GM23338 (cell line): Measurements from ENCODE around the gene GFAP. TPM values are rescaled to one million over a fixed set of nuclear protein-coding genes. Genes with fewer than 3 reads are reported as not detected.

Source experiments
- ATAC-seq: fragments of 200-7000 bp; cut with Tn5 transposase; 3 replicates; pipeline ENCODE4 v1.9.1; 2020
- DNase-seq: peaks from one replicate; pipeline ENCODE4 v3.0.0-alpha.2; 2015; ENCODE audit warnings: low spot score
- H2AFZ ChIP-seq: fragments of 200-600 bp; sonication (generic); 2 replicates; pipeline ENCODE4 v1.8.0; 2016; ENCODE audit warnings: antibody characterized with exemption, mild to moderate bottlenecking, moderate library complexity
- H3F3A ChIP-seq: fragments of 200-600 bp; sonication (generic); replicated peaks from 2 replicates; pipeline ENCODE4 v1.8.0; 2017; ENCODE audit warnings: antibody characterized with exemption, mixed run types, low read depth
- H3K27ac ChIP-seq: fragments of 200-600 bp; sonication (generic); 2 replicates; pipeline ENCODE4 v1.6.1; 2016; ENCODE audit warnings: low read depth
- H3K27me3 ChIP-seq: fragments of 200-600 bp; sonication (generic); 2 replicates; pipeline ENCODE4 v1.8.0; 2016; ENCODE audit warnings: mild to moderate bottlenecking, mixed run types, moderate library complexity; ENCODE audit not compliant: insufficient read depth
- H3K36me3 ChIP-seq: fragments of 200-600 bp; sonication (generic); 2 replicates; pipeline ENCODE4 v1.8.0; 2016; ENCODE audit warnings: mild to moderate bottlenecking; ENCODE audit not compliant: insufficient read depth
- H3K4me1 ChIP-seq: fragments of 200-600 bp; sonication (generic); 2 replicates; pipeline ENCODE4 v1.8.0; 2016; ENCODE audit warnings: mild to moderate bottlenecking, moderate library complexity; ENCODE audit not compliant: insufficient read depth
- H3K4me2 ChIP-seq: fragments of 200-600 bp; sonication (generic); 2 replicates; pipeline ENCODE4 v1.7.1; 2017; ENCODE audit warnings: mixed run types
- H3K4me3 ChIP-seq: fragments of 200-600 bp; sonication (generic); 2 replicates; pipeline ENCODE4 v1.6.1; 2016; ENCODE audit warnings: mixed run types
- H3K79me2 ChIP-seq: fragments of 200-600 bp; sonication (generic); replicated peaks from 2 replicates; pipeline ENCODE4 v1.8.0; 2017; ENCODE audit warnings: mild to moderate bottlenecking; ENCODE audit not compliant: insufficient read depth
- H3K9me2 ChIP-seq: fragments of 200-600 bp; sonication (generic); 2 replicates; pipeline ENCODE4 v1.8.0; 2017; ENCODE audit not compliant: insufficient read depth
- H4K20me1 ChIP-seq: fragments of 200-600 bp; sonication (generic); replicated peaks from 2 replicates; pipeline ENCODE4 v1.8.0; 2017; ENCODE audit warnings: mild to moderate bottlenecking; ENCODE audit not compliant: insufficient read depth
- H3K27ac Mint-ChIP-seq: 2 replicates; pipeline ENCODE4 v1.8.0; 2020; ENCODE audit warnings: inconsistent platforms, mild to moderate bottlenecking, moderate library complexity, mixed read lengths
- H3K27me3 Mint-ChIP-seq: 3 replicates; pipeline ENCODE4 v1.8.0; 2022; ENCODE audit warnings: low read depth, mild to moderate bottlenecking, moderate library complexity, mixed read lengths, inconsistent platforms; ENCODE audit not compliant: insufficient read depth, poor library complexity
- H3K36me3 Mint-ChIP-seq: 3 replicates; pipeline ENCODE4 v1.8.0; 2021; ENCODE audit warnings: low read depth, mild to moderate bottlenecking, inconsistent platforms, moderate library complexity, mixed read lengths
- H3K4me1 Mint-ChIP-seq: 3 replicates; pipeline ENCODE4 v1.8.0; 2020; ENCODE audit warnings: mild to moderate bottlenecking, inconsistent platforms, mixed read lengths
- H3K4me3 Mint-ChIP-seq: 3 replicates; pipeline ENCODE4 v1.8.0; 2021; ENCODE audit warnings: moderate library complexity, mild to moderate bottlenecking, inconsistent platforms, mixed read lengths
- H3K9me3 Mint-ChIP-seq: 3 replicates; pipeline ENCODE4 v1.8.0; 2020; ENCODE audit warnings: moderate library complexity, mild to moderate bottlenecking, inconsistent platforms, mixed read lengths
- EZH2 ChIP-seq: fragments of 200-600 bp; sonication (generic); IDR thresholded peaks from one replicate; pipeline ENCODE4 v1.8.0; 2017; ENCODE audit warnings: antibody characterized with exemption, mild to moderate bottlenecking, low read depth; ENCODE audit not compliant: unreplicated experiment
- JUNB ChIP-seq: IDR thresholded peaks from one replicate; pipeline ENCODE4 v1.6.1; 2016; ENCODE audit warnings: antibody characterized with exemption; ENCODE audit not compliant: unreplicated experiment
- NANOG ChIP-seq: IDR thresholded peaks from 2 replicates; pipeline ENCODE4 v1.6.1; 2016; ENCODE audit warnings: antibody characterized with exemption, borderline replicate concordance
- STAT1 ChIP-seq: IDR thresholded peaks from one replicate; pipeline ENCODE4 v1.6.1; 2016; ENCODE audit warnings: antibody characterized with exemption; ENCODE audit not compliant: unreplicated experiment
- ZNF114 ChIP-seq: fragments of 250-450 bp; sonication (Bioruptor Pico); IDR thresholded peaks from 2 replicates; pipeline ENCODE4 v1.5.0; 2020; ENCODE audit warnings: mild to moderate bottlenecking, moderate library complexity
- ZNF462 ChIP-seq: fragments of 250-450 bp; sonication (Bioruptor Pico); IDR thresholded peaks from 2 replicates; pipeline ENCODE4 v1.5.0; 2020; ENCODE audit warnings: mild to moderate bottlenecking, moderate library complexity
- polyA plus RNA-seq: library from polyadenylated mRNA; unstranded; fragments of >200 nt; fragmentation: Nextera tagmentation; extraction: Ambion mirVana; gene quantifications from 2 replicates; pipeline ENCODE4 v1.2.1, GENCODE V29; 2016
- total RNA-seq: library from RNA; depleted of rRNA; stranded (reverse); fragments of >200 nt; shearing (Covaris generic); gene quantifications from 2 replicates; pipeline ENCODE4 v1.2.3, GENCODE V29; 2014
- TF ChIP-seq, protein P1 (sequence below): IDR thresholded peaks from 2 replicates; pipeline ENCODE4 v1.6.1; 2016; ENCODE audit warnings: antibody characterized with exemption

GFAP gene
- total and polyA plus RNA-seq, 2 experiments from 2014 or later = 0.15 to 5.1 TPM

GRCh38 chr17:44907729-44908470 is 7.4 kb downstream of the GFAP start (continued):
- TF ChIP-seq ZNF462 (CRISPR knock-in tag) = no peak

- H3K4me3 Mint-ChIP-seq = no peak overlapping the region
- Histone ChIP-seq H3K4me1 (no peaks in the 10 kb centered on the region; the same call in none of the 2 replicates), H3K4me3 (no peak overlapping the region), H3K27me3 (peaks cover 7% of the 10 kb centered on the region), H3K4me2 (no peak overlapping the region), H3F3A (peaks cover 10% of the 10 kb centered on the region; the same call in 1 of the 2 replicates), H2AFZ (no peak overlapping the region), H4K20me1 (no peaks in the 10 kb centered on the region), H3K79me2 (no peaks in the 10 kb centered on the region), H3K9me2 (no peaks in the 10 kb centered on the region), H3K27ac (no peak overlapping the region), H3K36me3 (no peaks in the 10 kb centered on the region)
- DNase-seq = no peak
- H3K4me1 Mint-ChIP-seq = peaks cover 17% of the 10 kb centered on the region
- peaks cover 22% of the 10 kb centered on the region for H3K27me3 Mint-ChIP-seq
- H3K36me3 Mint-ChIP-seq = no peaks in the 10 kb centered on the region
- ATAC-seq = no peak
- H3K27ac Mint-ChIP-seq = no peak overlapping the region
- no peaks in the 10 kb centered on the region for H3K9me3 Mint-ChIP-seq
- TF ChIP-seq JUNB (no peak), EZH2 (no peak), NANOG (no peak), STAT1 (no peak), ZNF114 (CRISPR knock-in tag) (no peak)
- TF ChIP-seq, protein P1, sequence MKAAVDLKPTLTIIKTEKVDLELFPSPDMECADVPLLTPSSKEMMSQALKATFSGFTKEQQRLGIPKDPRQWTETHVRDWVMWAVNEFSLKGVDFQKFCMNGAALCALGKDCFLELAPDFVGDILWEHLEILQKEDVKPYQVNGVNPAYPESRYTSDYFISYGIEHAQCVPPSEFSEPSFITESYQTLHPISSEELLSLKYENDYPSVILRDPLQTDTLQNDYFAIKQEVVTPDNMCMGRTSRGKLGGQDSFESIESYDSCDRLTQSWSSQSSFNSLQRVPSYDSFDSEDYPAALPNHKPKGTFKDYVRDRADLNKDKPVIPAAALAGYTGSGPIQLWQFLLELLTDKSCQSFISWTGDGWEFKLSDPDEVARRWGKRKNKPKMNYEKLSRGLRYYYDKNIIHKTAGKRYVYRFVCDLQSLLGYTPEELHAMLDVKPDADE = no peak
Measured at GRCh38 chr17:44906763-44907728, 8.3 kb downstream of the GFAP start.
